Mucosa of stomach (tissue), 1 donor: ENCODE data around the gene ANP32A.

Experiments
- H3K27me3 ChIP-seq: one replicate; pipeline ENCODE4 v1.7.0; 2013; ENCODE audit warnings: mild to moderate bottlenecking, low read length; ENCODE audit not compliant: control insufficient read depth, insufficient read depth
- H3K36me3 ChIP-seq: one replicate; pipeline ENCODE4 v1.7.0; 2013; ENCODE audit warnings: low read length; ENCODE audit not compliant: control insufficient read depth, insufficient read depth
- H3K4me1 ChIP-seq: one replicate; pipeline ENCODE4 v1.7.0; 2013; ENCODE audit warnings: mild to moderate bottlenecking, low read length; ENCODE audit not compliant: control insufficient read depth, insufficient read depth
- H3K4me3 ChIP-seq: one replicate; pipeline ENCODE4 v1.7.0; 2013; ENCODE audit warnings: low read length
- H3K9ac ChIP-seq: one replicate; pipeline ENCODE4 v1.7.0; 2013; ENCODE audit warnings: mild to moderate bottlenecking, low read length, moderate library complexity
- H3K9me3 ChIP-seq: one replicate; pipeline ENCODE4 v1.7.0; 2013; ENCODE audit warnings: mild to moderate bottlenecking, low read length, moderate library complexity; ENCODE audit not compliant: control insufficient read depth
- donor health status: Pancreatic carcinoma.

The ANP32A gene

GRCh38 chr15:68785541-68785940 is 35.2 kb downstream of the ANP32A start:
- no peaks in the 10 kb centered on the region for H3K27me3 ChIP-seq
- peaks cover 11% of the 10 kb centered on the region for H3K36me3 ChIP-seq
- peaks cover 63% of the 10 kb centered on the region for H3K4me1 ChIP-seq
- H3K9me3 ChIP-seq = no peaks in the 10 kb centered on the region
- no peak overlapping the region for H3K4me3 ChIP-seq
- H3K9ac ChIP-seq = no peak overlapping the region

- H3K36me3 ChIP-seq = peaks cover 11% of the 10 kb centered on the region
Measured at GRCh38 chr15:68784206-68784605, 36.5 kb downstream of the ANP32A start.

GRCh38 chr15:68783226-68784058 is 37.3 kb downstream of the ANP32A start:
- H3K4me3 ChIP-seq = no peak overlapping the region
- peaks cover 42% of the 10 kb centered on the region for H3K4me1 ChIP-seq
- no peaks in the 10 kb centered on the region for H3K9me3 ChIP-seq
- peaks cover 11% of the 10 kb centered on the region for H3K36me3 ChIP-seq
- no peak overlapping the region for H3K9ac ChIP-seq
- no peaks in the 10 kb centered on the region for H3K27me3 ChIP-seq

More at GRCh38 chr15:68784206-68784605, 36.5 kb downstream of the ANP32A start:
- Histone ChIP-seq H3K9me3 (no peaks in the 10 kb centered on the region), H3K4me3 (no peak overlapping the region), H3K9ac (no peak overlapping the region), H3K4me1 (peaks cover 49% of the 10 kb centered on the region), H3K27me3 (no peaks in the 10 kb centered on the region)

- H3K9me3 ChIP-seq = no peaks in the 10 kb centered on the region
- H3K36me3 ChIP-seq = peaks cover 11% of the 10 kb centered on the region
- no peak overlapping the region for H3K4me3 ChIP-seq
Measured at GRCh38 chr15:68782589-68783161, 38.0 kb downstream of the ANP32A start.

GRCh38 chr15:68781766-68782588 is 38.7 kb downstream of the ANP32A start:
- Histone ChIP-seq H3K4me1 (peaks cover 28% of the 10 kb centered on the region), H3K9ac (no peak overlapping the region), H3K4me3 (no peak overlapping the region), H3K27me3 (no peaks in the 10 kb centered on the region), H3K9me3 (no peaks in the 10 kb centered on the region), H3K36me3 (peaks cover 11% of the 10 kb centered on the region)

More at GRCh38 chr15:68782589-68783161, 38.0 kb downstream of the ANP32A start:
- H3K27me3 ChIP-seq = no peaks in the 10 kb centered on the region
- peaks cover 34% of the 10 kb centered on the region for H3K4me1 ChIP-seq
- H3K9ac ChIP-seq = no peak overlapping the region

- peaks cover 11% of the 10 kb centered on the region for H3K36me3 ChIP-seq
- no peak overlapping the region for H3K9ac ChIP-seq
- H3K9me3 ChIP-seq = no peaks in the 10 kb centered on the region
- peaks cover 21% of the 10 kb centered on the region for H3K4me1 ChIP-seq
- H3K27me3 ChIP-seq = no peaks in the 10 kb centered on the region
- H3K4me3 ChIP-seq = no peak overlapping the region
Measured at GRCh38 chr15:68781217-68781616, 39.5 kb downstream of the ANP32A start.

- peaks cover 11% of the 10 kb centered on the region for H3K36me3 ChIP-seq
- H3K27me3 ChIP-seq = no peaks in the 10 kb centered on the region
- no peak overlapping the region for H3K9ac ChIP-seq
- no peak overlapping the region for H3K4me3 ChIP-seq
- no peaks in the 10 kb centered on the region for H3K9me3 ChIP-seq
- peaks cover under 1% of the 10 kb centered on the region for H3K4me1 ChIP-seq
Measured at GRCh38 chr15:68778876-68779275, 41.8 kb downstream of the ANP32A start.

GRCh38 chr15:68776477-68777270 is 44.0 kb downstream of the ANP32A start:
- Histone ChIP-seq H3K36me3 (no peaks in the 10 kb centered on the region), H3K27me3 (no peaks in the 10 kb centered on the region), H3K9ac (no peak overlapping the region), H3K9me3 (no peaks in the 10 kb centered on the region), H3K4me3 (no peak overlapping the region), H3K4me1 (no peaks in the 10 kb centered on the region)

- H3K4me1 ChIP-seq = no peaks in the 10 kb centered on the region
- H3K4me3 ChIP-seq = no peak overlapping the region
- H3K9ac ChIP-seq = no peak overlapping the region
- H3K27me3 ChIP-seq = no peaks in the 10 kb centered on the region
- no peaks in the 10 kb centered on the region for H3K9me3 ChIP-seq
- H3K36me3 ChIP-seq = no peaks in the 10 kb centered on the region
Measured at GRCh38 chr15:68775671-68776476, 44.8 kb downstream of the ANP32A start.

GRCh38 chr15:68775236-68775577 is 45.5 kb downstream of the ANP32A start:
- Histone ChIP-seq H3K9me3 (no peaks in the 10 kb centered on the region), H3K9ac (no peak overlapping the region), H3K4me3 (no peak overlapping the region), H3K27me3 (no peaks in the 10 kb centered on the region), H3K4me1 (no peaks in the 10 kb centered on the region), H3K36me3 (no peaks in the 10 kb centered on the region)
